Heart right ventricle (tissue), 16 donors: Measurements from ENCODE around the gene HELZ. TPM values are rescaled to one million over a fixed set of nuclear protein-coding genes. Genes with fewer than 3 reads are reported as not detected.

Experiments used
- ATAC-seq, 8 donors: fragments of 200-7000 bp; cut with Tn5 transposase; one replicate each; pipeline ENCODE4 v1.9.1; 2020; ENCODE audit warnings: mild to moderate bottlenecking in 8 of 8, moderate library complexity in 8 of 8, moderate number of reproducible peaks in 1 of 8
- DNase-seq, 2 donors: peaks; one replicate each; pipeline ENCODE4 v3.0.0-alpha.2; 2020
- H3K27ac ChIP-seq, 10 donors: fragments of 200-600 bp; sonication (generic) in 2 of 10; one replicate each; pipeline versions ENCODE4 v1.5.0 to v1.8.0; 2020 to 2022; ENCODE audit warnings: mild to moderate bottlenecking in 3 of 10
- H3K27me3 ChIP-seq, 7 donors: fragments of 200-600 bp; one replicate each; pipeline ENCODE4 v1.8.0; 2021 to 2022; ENCODE audit warnings: mild to moderate bottlenecking in 2 of 7
- H3K36me3 ChIP-seq, 9 donors: fragments of 200-600 bp; sonication (generic) in 1 of 9; one replicate each; pipeline versions ENCODE4 v1.5.0 to v1.8.0; 2020 to 2022; ENCODE audit warnings: mild to moderate bottlenecking in 2 of 9
- H3K4me1 ChIP-seq, 9 donors: fragments of 200-600 bp; sonication (generic) in 1 of 9; one replicate each; pipeline versions ENCODE4 v1.5.0 to v1.8.0; 2020 to 2022; ENCODE audit warnings: mild to moderate bottlenecking in 4 of 9
- H3K4me3 ChIP-seq, 10 donors: fragments of 200-600 bp; sonication (generic) in 2 of 10; one replicate each; pipeline versions ENCODE4 v1.5.0 to v1.8.0; 2020 to 2022; ENCODE audit warnings: mild to moderate bottlenecking in 7 of 10, moderate library complexity in 2 of 10
- H3K9me3 ChIP-seq, 11 donors: fragments of 200-600 bp in 10 of 11; sonication (generic) in 2 of 11; one replicate each; pipeline versions ENCODE4 v1.5.0 to v1.8.0; 2013 to 2022; ENCODE audit warnings: mild to moderate bottlenecking in 2 of 11, control low read depth in 1 of 11, moderate library complexity in 1 of 11
- WGBS, 2 donors: extraction: QIAGEN DNeasy Blood & Tissue Kit; methylation state at CpG; one replicate each; pipeline ENCODE4 v1.1.7; 2013; ENCODE audit warnings: inconsistent platforms in 1 of 2; 5-methylcytosine and 5-hydroxymethylcytosine counted together
- intact Hi-C, 10 donors: fragments of 100-400 bp; cut with DNase I; formaldehyde crosslinking; loops; one replicate each; pipeline versions ENCODE4 v1.11.1 to v1.14.2; 2022
- long read RNA-seq, 3 donors: library from polyadenylated mRNA; unstranded; transcript quantifications; one replicate each; pipeline ENCODE4 v2.0.0, GENCODE V29; 2020 to 2021
- polyA plus RNA-seq, 2 donors: library from polyadenylated mRNA; stranded (reverse); fragments of 200-250 nt; gene quantifications; one replicate each; pipeline ENCODE4 v1.2.3, GENCODE V29; 2013
- total RNA-seq, 10 donors: library from RNA; stranded (reverse); fragmentation: NEBNext Ultra II Directional in 3 of 10; extraction: Animal tissue kit (Norgen Biotek cat#: 25700) in 3 of 10; gene quantifications; one replicate each; pipeline versions ENCODE4 v1.2.1 to v1.2.4, GENCODE V29; 2021 to 2023
- TF ChIP-seq, protein P1 (sequence below), 9 donors: fragments of 200-600 bp; sonication (generic) in 2 of 9; IDR thresholded peaks; one replicate each; pipeline versions ENCODE4 v1.5.0 to v1.8.0; 2021 to 2022; ENCODE audit warnings: antibody characterized with exemption in 9 of 9, mild to moderate bottlenecking in 5 of 9, moderate library complexity in 1 of 9
- donor health status: Arrhythmogenic right ventricular cardiomyopathy.
- donor health status: ischemic (EF 13 %, LVEDD 7.1; RV severe dilation, severe dysfunction).
- donor health status: healthy with polysubstance abuse.
- donor health status: DM: no; HTN: yes; CAD: no.
- donor health status: DM: no; HTN: no; CAD: no.
- donor health status: ischemic (EF 25% LVEDD 6.9; RV normal size, moderate dysfunction).
- donor health status: ischemic (EF 25% LVEDD 5.7; RV mildly dilated, moderate dysfunction).
- donor health status: healthy.
- donor health status: DM: yes; HTN: yes; CAD: no.
- donor health status: Ischemic cardiomyopathy.
- donor health status: ischemic (EF 35%, LVEDD 5.7; RV mildly dilated, moderate dysfunction).
- donor health status: nonischemic (EF 11% LVEDD 7.7; RV severe dilation, severe dysfunction).
- donor health status: DM: yes; HTN: yes; CAD: no.
- donor health status: PGD.
- donor health status: ischemic (EF 29% LVEDD 5.4; RV normal size, mild dysfunction).
- donor health status: nonischemic (EF 23%, LVEDD 6.1; RV moderate dilation, normal function).

The HELZ gene, protein sequence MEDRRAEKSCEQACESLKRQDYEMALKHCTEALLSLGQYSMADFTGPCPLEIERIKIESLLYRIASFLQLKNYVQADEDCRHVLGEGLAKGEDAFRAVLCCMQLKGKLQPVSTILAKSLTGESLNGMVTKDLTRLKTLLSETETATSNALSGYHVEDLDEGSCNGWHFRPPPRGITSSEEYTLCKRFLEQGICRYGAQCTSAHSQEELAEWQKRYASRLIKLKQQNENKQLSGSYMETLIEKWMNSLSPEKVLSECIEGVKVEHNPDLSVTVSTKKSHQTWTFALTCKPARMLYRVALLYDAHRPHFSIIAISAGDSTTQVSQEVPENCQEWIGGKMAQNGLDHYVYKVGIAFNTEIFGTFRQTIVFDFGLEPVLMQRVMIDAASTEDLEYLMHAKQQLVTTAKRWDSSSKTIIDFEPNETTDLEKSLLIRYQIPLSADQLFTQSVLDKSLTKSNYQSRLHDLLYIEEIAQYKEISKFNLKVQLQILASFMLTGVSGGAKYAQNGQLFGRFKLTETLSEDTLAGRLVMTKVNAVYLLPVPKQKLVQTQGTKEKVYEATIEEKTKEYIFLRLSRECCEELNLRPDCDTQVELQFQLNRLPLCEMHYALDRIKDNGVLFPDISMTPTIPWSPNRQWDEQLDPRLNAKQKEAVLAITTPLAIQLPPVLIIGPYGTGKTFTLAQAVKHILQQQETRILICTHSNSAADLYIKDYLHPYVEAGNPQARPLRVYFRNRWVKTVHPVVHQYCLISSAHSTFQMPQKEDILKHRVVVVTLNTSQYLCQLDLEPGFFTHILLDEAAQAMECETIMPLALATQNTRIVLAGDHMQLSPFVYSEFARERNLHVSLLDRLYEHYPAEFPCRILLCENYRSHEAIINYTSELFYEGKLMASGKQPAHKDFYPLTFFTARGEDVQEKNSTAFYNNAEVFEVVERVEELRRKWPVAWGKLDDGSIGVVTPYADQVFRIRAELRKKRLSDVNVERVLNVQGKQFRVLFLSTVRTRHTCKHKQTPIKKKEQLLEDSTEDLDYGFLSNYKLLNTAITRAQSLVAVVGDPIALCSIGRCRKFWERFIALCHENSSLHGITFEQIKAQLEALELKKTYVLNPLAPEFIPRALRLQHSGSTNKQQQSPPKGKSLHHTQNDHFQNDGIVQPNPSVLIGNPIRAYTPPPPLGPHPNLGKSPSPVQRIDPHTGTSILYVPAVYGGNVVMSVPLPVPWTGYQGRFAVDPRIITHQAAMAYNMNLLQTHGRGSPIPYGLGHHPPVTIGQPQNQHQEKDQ (N-terminal part only)
- total RNA-seq: 10 to 100 TPM; 27.4 to 50.3 (median 41.7) TPM
- polyA plus RNA-seq: 1 to 10 TPM; 2.4 to 4.5 TPM
- long read RNA-seq, donor 1, partial matches to known transcripts: 3 of 18 reads
- long read RNA-seq, donor 1, other reads (novel, unspliced or antisense): 12 of 18 reads
- long read RNA-seq, donor 2, partial matches to known transcripts: 0 of 9 reads
- long read RNA-seq, donor 2, other reads (novel, unspliced or antisense): 8 of 9 reads
- long read RNA-seq, donor 3, full-length matches to known transcripts: 8 of 40 reads
- long read RNA-seq, donor 3, partial matches to known transcripts: 15 of 40 reads
- long read RNA-seq, donor 3, other reads (novel, unspliced or antisense): 17 of 40 reads

DNA sequence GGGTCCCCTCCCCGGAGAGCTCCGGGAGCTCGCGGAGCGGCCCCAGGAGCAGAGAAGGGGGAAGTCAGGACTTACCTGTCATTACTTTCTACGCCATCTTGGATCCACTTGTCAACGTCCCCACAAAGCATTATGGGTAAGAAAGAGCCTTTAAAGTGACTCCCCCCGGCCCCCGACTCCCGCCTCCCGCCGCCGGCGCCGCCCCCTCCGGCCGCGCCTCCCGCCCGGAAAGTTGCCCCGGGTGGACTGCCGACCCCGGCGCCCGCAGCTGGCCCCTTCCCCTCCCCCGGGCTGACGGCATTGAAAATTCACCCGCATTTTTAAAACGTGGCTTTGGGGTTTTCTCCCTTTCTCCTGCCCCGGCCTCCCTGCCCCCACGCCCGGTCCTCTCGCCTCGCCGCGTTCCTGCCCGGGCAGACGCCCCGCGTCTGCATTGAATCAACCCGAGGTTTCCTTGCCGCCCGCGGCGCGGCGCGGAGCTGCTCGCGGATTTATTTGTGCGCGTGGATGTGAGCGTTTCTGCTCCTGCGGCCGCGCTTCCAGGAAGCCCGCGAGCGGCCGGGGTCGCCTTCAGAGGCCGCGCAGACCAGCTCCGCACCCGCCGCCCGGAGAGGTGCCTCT lies at the start of gene HELZ:
Gene HELZ, minus strand, starts transcription at position 124 of the 621 bp plus-strand sequence. CDS start 26,392 bp downstream, outside the sequence.
- TF ChIP-seq, protein P1, sequence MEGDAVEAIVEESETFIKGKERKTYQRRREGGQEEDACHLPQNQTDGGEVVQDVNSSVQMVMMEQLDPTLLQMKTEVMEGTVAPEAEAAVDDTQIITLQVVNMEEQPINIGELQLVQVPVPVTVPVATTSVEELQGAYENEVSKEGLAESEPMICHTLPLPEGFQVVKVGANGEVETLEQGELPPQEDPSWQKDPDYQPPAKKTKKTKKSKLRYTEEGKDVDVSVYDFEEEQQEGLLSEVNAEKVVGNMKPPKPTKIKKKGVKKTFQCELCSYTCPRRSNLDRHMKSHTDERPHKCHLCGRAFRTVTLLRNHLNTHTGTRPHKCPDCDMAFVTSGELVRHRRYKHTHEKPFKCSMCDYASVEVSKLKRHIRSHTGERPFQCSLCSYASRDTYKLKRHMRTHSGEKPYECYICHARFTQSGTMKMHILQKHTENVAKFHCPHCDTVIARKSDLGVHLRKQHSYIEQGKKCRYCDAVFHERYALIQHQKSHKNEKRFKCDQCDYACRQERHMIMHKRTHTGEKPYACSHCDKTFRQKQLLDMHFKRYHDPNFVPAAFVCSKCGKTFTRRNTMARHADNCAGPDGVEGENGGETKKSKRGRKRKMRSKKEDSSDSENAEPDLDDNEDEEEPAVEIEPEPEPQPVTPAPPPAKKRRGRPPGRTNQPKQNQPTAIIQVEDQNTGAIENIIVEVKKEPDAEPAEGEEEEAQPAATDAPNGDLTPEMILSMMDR (IDR thresholded peaks at IDR 0.05): no peak
- peak within 1 kb of the TSS; percentile 76 to 100 (median 98) for H3K4me3 ChIP-seq
- no peaks in the 10 kb centered on the region for H3K27me3 ChIP-seq
- H3K4me1 ChIP-seq: peaks cover 5 to 56% (median 46%) of the 10 kb centered on the region in 9 donors
- intact Hi-C loops: loop anchor here in 3 of 10 donors (5.0 to 10.0 kb wide), 3 partner anchors 42 to 120 kb away; partner anchors contain the start of gene PSMD12 (in 1 of the 3)
- WGBS, 2 donors: 1% methylated on average over 57 to 67 of the region's 67 CpGs
- no peaks in the 10 kb centered on the region for H3K9me3 ChIP-seq
- H3K27ac ChIP-seq: peak within 1 kb of the TSS; percentile 65 to 97 (median 92)
- ATAC-seq: peak; percentile 87 to 92 (median 90)
- peaks cover 0 to 19% (median 0%) of the 10 kb centered on the region in 9 donors for H3K36me3 ChIP-seq
- DNase-seq: peak; percentile 80 to 81

DNA sequence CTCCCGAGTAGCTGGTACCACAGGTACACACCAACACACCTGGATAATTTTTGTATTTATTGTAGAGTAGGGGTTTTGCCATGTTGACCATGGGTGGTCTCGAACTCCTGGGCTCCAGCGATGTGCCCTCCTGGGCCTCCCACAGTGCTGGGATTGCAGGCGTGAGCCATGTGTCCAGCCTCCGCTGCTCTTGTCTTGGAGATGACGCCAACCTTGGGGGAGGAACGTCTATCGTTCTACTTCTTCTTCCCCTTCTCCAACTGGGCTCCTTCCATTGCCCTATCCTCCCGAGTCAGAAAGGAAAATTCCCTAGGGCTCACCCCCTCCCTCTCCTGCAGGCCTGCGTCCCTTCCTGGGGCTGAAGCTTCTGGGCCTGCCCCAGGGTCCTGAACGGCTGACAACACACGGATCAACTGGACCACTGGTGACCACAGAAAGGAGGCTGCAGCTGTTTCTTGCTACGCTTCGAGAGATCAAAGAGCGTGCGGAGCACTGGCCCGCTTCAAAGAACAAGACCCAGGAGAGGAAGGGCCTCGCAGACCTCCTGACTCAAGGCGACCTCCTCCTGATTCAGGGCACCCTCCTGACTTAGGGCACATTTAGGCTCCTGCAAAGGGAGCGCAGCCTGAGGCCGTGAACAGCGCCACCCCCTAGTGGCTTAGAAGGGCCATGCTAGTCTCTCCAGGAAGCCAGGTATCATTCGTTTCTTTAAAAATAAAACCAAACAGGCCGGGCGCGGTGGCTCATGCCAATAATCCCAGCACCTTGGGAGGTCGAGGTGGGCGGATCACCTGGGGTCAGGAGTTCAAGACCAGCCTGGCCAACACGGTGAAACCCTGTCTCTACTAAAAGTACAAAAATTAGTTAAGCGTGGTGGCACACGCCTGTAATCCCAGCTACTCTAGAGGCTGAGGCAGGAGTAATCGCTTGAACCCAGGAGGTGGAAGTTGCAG lies 48.5 kb upstream of the HELZ start:
- Histone ChIP-seq H3K9me3 (no peaks in the 10 kb centered on the region), H3K36me3 (no peaks in the 10 kb centered on the region), H3K4me1 (peaks cover 3 to 32% (median 18%) of the 10 kb centered on the region in 9 donors), H3K4me3 (peak overlapping the region in 5 of 10 donors; percentile 3 to 34 (median 14)), H3K27ac (peak overlapping the region in 1 of 10 donors; percentile 69), H3K27me3 (no peaks in the 10 kb centered on the region)
- DNase-seq (peak; percentile 53 to 67), ATAC-seq (peak; percentile 50 to 82 (median 69))
- 46 to 54% methylated on average over 32 of the region's 32 CpGs for WGBS, 2 donors
- intact Hi-C loops: loop anchor here in 8 of 10 donors (1.0 to 10.0 kb wide), 6 partner anchors 49 to 79 kb away; partner anchors contain the start of gene HELZ (in 2 of the 8)
- TF ChIP-seq, protein P1 (IDR thresholded peaks at IDR 0.05): peak; percentile 57 to 89 (median 84)
